Myometrial cell (primary cell): Measurements from ENCODE around the gene URGCP. TPM values are rescaled to one million over a fixed set of nuclear protein-coding genes. Genes with fewer than 3 reads are reported as not detected.

ENCODE experiments used
- total RNA-seq: library from RNA; depleted of rRNA; stranded (reverse); fragments of >200 nt; gene quantifications from 2 replicates; pipeline ENCODE4 v1.2.3, GENCODE V29; 2015

The URGCP gene
- 19.3 and 22.7 TPM in 2 replicates for total RNA-seq

GRCh38 chr7:43906331-43907010, at the start of gene URGCP:
Gene URGCP, minus strand, starts transcription at chr7:43906596. Its CDS starts 21 bp downstream, at chr7:43906575.

GRCh38 chr7:43925984-43926797, 19.8 kb upstream of the URGCP start, which contains the start of gene UBE2D4:
Gene UBE2D4, plus strand, starts transcription at chr7:43926436. Its CDS starts 97 bp downstream, at chr7:43926533.

GRCh38 chr7:43869006-43869866, 37.2 kb downstream of the URGCP start, which contains the start of gene MRPS24:
Gene MRPS24, minus strand, starts transcription at chr7:43869517. Its CDS starts 22 bp downstream, at chr7:43869495.

Other genes starting within 250 kb of the URGCP start
- gene COA1, start 177.1 kb downstream of the URGCP start, total RNA-seq, result 46.1 and 51.4 TPM in 2 replicates
- 93.4 and 113 TPM in 2 replicates for gene BLVRA, start 147.9 kb downstream of the URGCP start, total RNA-seq
- gene MRPS24, start 37.1 kb downstream of the URGCP start, total RNA-seq, result 155 and 184 TPM in 2 replicates
- 6.1 and 10.1 TPM in 2 replicates for gene UBE2D4, start 19.8 kb upstream of the URGCP start, total RNA-seq
- not detected in 2 replicates for gene SPDYE1, start 91.3 kb upstream of the URGCP start, total RNA-seq
- gene DBNL, start 138.1 kb upstream of the URGCP start, total RNA-seq, result 171 TPM in 2 replicates
- not detected in 2 replicates for gene PGAM2, start 159.0 kb upstream of the URGCP start, total RNA-seq
- 14.2 and 24.2 TPM in 2 replicates for gene POLM, start 175.9 kb upstream of the URGCP start, total RNA-seq
- 90.4 and 91.4 TPM in 2 replicates for gene AEBP1, start 197.7 kb upstream of the URGCP start, total RNA-seq
- gene POLD2, start 217.0 kb upstream of the URGCP start, total RNA-seq, result 118 and 130 TPM in 2 replicates
- gene MYL7, start 234.7 kb upstream of the URGCP start, total RNA-seq, result not detected in 2 replicates